Measurements from ENCODE around the gene UBN1. TPM values are rescaled to one million over a fixed set of nuclear protein-coding genes. Genes with fewer than 3 reads are reported as not detected.

UBN1 gene
- total and polyA plus RNA-seq, 2 of the 13 experiments (the other 11 are each of a cell fraction or from before 2014, with no cell fraction given) = 10.6 to 23.5 TPM

GRCh38 chr16:4846901-4847773, at the start of gene UBN1, which contains the start of gene GLYR1 (continued):
- TF ChIP-seq HNRNPLL (IDR thresholded peaks at IDR 0.05; ENCODE audit: low read depth, low read length, poor library complexity, severe bottlenecking) (peak; percentile 54), ZNF724P (CRISPR knock-in tag; IDR thresholded peaks at IDR 0.05; ENCODE audit: borderline replicate concordance) (0 out of 2 replicates have a peak, but pooled peaks have one; percentile 30), CSRNP1 (CRISPR knock-in tag; IDR thresholded peaks at IDR 0.05) (peak; percentile 77), ZC3H13 (CRISPR knock-in tag; IDR thresholded peaks at IDR 0.05) (peak; percentile 75), HDAC2 (CRISPR knock-in tag; IDR thresholded peaks at IDR 0.05) (peak; percentile 19; the same call in 1 of the 2 replicates), TP53 (CRISPR knock-in tag; conservative IDR thresholded peaks at IDR 0.05) (no peak; the same call in 1 of the 2 replicates), ZNF331 (CRISPR knock-in tag; IDR thresholded peaks at IDR 0.05) (0 out of 2 replicates have a peak, but pooled peaks have one; percentile 1), NCOR1 (IDR thresholded peaks at IDR 0.05; ENCODE audit: borderline replicate concordance, low read length) (peak; percentile 20; the same call in 1 of the 2 replicates), NFKB2 (CRISPR knock-in tag; IDR thresholded peaks at IDR 0.05; ENCODE audit: borderline replicate concordance) (peak; percentile 51; the same call in 1 of the 2 replicates), ARNTL (CRISPR knock-in tag; IDR thresholded peaks at IDR 0.05) (peak; percentile 65), EP300 (IDR thresholded peaks at IDR 0.05; ENCODE audit: low read depth in 2 of 2, low read length in 2 of 2) (no peak), EP300 (CRISPR knock-in tag; IDR thresholded peaks at IDR 0.05; ENCODE audit: borderline replicate concordance) (no peak), SKI (IDR thresholded peaks at IDR 0.05; ENCODE audit: partially characterized antibody) (peak; percentile 66), MXD4 (CRISPR knock-in tag; IDR thresholded peaks at IDR 0.05) (peak; percentile 27; the same call in 1 of the 2 replicates), SIN3B (IDR thresholded peaks at IDR 0.05; ENCODE audit: low read length) (peak; percentile 32), THAP9 (CRISPR knock-in tag; IDR thresholded peaks at IDR 0.05; ENCODE audit: borderline replicate concordance) (peak; percentile 99), RARG (CRISPR knock-in tag; IDR thresholded peaks at IDR 0.05; ENCODE audit: low read depth) (no peak), E2F2 (CRISPR knock-in tag; IDR thresholded peaks at IDR 0.05; ENCODE audit: borderline replicate concordance) (peak; percentile 30; the same call in 1 of the 2 replicates), SOX6 (IDR thresholded peaks at IDR 0.05) (no peak), SOX6 (CRISPR knock-in tag; IDR thresholded peaks at IDR 0.05) (peak; percentile 39; the same call in 1 of the 2 replicates), YEATS4 (CRISPR knock-in tag; IDR thresholded peaks at IDR 0.05; ENCODE audit: borderline replicate concordance) (peak; percentile 61), SALL1 (CRISPR knock-in tag; IDR thresholded peaks at IDR 0.05) (peak; percentile 60), SNAPC2 (CRISPR knock-in tag; IDR thresholded peaks at IDR 0.05) (peak; percentile 57; the same call in 1 of the 2 replicates), SP2 (CRISPR knock-in tag; IDR thresholded peaks at IDR 0.05) (peak; percentile 64), ZFX (CRISPR knock-in tag; IDR thresholded peaks at IDR 0.05; ENCODE audit: low read depth) (peak; percentile 78)

Data from HepG2 (cell line).